Measurements from ENCODE around the gene SIM2.
A peak's percentile ranks its signal among the peaks of the same experiment; 100 is the strongest.

The SIM2 gene

DNA sequence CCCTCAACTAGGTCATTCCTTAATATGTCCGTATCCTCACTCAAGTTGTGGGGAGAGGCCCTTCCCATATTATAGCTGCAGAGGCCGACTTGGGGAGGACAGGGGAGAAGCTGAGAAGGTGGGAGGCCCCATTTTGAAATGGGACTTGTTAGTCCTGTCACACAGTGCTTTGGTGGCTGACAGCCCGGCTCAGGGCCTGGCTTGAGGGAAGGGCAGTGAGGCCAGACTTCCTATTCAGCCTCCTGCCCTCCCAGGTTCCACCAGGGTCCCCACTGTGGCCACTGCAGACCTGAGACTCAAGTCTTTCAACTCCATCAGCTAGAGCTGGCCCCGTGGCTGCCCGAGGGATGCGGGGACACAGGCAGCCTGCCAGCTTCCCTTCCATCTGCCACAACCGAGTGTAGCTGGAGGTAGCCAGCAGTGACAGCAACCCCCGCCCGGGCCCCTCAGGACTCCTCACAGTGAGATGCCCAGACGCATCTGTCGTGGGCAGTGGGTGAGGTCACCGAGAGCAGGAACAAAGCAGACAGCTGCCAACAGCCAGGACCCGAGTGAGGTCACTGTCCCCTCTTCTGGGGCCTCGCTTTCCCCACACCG lies 36.9 kb downstream of the SIM2 start:
- DNase-seq (ENCODE audit: low spot score): no peak

DNA sequence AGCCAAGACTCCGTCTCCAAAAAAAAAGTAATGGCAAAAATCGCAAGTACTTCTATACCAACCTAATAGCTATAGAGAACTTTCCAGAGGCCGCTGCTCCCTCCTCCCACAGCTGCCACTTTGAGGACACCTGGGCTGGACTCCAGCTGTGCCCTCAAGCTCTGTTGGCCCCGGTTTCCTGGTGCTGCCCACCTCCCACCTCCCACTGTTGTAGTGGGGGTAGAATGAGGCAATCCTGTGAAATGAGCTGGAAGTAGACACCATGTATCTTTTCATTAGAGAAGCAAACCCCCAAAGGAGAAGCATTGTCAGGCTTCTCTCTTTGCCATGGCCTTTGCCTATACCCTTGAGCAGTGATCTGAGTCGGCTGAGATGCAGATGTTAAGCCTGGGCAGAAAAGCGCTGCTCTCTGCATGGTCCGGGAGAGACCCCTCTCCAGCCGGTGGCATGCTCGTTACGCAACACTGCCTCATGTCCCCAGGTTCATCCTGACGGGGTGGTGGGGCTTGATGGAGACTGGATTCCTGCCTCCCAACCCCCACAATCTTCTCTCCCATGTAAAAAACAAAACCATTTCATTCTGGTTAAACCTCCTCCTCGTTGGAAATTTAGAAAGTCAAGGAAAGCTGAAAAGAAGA lies 39.7 kb downstream of the SIM2 start:
- DNase-seq (ENCODE audit: low spot score): no peak

DNA sequence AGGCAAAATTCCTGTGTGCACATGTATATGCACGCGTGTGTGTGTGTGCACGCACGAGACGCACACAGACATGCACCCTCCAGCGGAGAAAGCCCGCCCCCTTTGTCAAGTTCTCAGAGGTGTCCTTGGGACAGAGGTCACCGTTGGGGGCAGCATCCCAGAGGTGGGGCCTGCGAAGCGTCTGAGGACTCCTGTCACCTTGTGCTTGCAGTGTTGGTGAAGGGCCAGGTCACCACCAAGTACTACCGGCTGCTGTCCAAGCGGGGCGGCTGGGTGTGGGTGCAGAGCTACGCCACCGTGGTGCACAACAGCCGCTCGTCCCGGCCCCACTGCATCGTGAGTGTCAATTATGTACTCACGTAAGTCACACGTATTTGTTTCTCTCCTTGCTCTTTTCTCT lies 42.6 kb downstream of the SIM2 start:
- DNase-seq (ENCODE audit: low spot score): no peak

DNA sequence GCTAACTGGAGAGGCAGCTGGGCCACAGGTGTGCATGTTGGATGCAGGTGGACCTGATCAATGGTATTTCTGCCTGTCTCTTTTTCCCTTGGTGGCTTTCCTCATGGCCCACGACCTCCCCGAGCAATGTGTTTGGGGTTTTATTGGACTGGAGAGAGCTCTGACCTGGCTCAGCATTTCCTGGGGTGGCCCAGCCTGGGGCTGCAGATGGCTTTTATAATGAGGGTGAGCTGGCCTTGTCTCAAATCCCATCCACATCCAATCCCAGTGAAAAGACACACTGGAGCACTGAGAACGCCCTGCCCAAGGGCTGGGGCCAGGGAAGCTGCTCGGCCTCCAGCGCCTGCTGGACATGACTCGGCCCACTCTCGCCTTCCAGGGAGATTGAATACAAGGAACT lies 44.1 kb downstream of the SIM2 start:
- DNase-seq (ENCODE audit: low spot score): no peak

DNA sequence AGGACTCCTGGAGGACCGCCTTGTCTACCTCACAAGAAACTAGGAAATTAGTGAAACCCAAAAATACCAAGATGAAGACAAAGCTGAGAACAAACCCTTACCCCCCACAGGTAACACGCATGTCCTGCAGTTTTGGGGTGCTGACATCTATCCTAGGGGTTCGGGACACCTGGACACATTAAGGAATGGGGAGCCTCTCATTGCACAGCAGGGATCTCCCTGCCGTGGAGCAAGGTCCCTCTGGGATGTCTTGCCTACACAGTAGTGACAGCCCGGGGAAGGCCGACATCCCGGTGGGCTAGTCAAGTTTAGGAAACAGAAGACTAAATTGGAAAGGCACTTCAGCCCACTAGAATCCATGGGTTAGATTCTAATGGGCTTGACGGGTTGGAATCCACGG lies 44.5 kb downstream of the SIM2 start:
- no peak for DNase-seq (ENCODE audit: low spot score)

DNA sequence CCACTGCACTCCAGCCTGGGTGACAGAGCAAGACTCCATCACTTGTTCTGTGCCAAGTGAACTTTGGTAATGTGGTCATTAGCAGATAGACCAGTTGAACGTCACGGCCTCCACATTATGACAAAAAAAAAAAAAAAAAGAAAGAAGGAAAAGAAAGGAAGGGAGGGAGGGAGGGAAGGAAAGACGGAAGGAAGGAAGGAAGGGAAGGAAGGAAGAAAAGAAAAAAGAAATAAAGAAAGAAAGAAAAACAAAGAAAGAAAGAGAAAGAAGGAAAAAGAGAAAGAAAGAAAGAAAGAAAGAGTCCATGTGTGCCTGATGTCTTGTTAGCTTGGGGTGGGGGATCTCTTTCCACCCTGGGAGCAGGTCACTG lies 45.3 kb downstream of the SIM2 start:
- no peak for DNase-seq (ENCODE audit: low spot score)

DNA sequence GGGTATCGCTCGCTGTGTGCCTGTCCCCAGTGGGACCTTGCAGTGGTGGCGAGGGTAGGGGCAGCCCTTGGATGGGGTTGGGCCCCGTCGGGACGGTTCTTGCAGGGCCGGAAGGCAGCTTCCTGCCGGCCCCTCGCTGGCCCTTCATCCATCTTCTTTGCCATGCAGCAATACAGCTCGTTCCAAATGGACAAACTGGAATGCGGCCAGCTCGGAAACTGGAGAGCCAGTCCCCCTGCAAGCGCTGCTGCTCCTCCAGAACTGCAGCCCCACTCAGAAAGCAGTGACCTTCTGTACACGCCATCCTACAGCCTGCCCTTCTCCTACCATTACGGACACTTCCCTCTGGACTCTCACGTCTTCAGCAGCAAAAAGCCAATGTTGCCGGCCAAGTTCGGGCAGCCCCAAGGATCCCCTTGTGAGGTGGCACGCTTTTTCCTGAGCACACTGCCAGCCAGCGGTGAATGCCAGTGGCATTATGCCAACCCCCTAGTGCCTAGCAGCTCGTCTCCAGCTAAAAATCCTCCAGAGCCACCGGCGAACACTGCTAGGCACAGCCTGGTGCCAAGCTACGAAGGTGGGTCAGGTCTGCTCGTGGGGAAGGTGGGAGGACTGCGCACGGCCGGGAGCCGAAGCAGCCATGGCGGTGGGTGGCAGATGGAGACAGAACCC lies 45.8 kb downstream of the SIM2 start:
- peak; percentile 43 for DNase-seq (ENCODE audit: low spot score)

DNA sequence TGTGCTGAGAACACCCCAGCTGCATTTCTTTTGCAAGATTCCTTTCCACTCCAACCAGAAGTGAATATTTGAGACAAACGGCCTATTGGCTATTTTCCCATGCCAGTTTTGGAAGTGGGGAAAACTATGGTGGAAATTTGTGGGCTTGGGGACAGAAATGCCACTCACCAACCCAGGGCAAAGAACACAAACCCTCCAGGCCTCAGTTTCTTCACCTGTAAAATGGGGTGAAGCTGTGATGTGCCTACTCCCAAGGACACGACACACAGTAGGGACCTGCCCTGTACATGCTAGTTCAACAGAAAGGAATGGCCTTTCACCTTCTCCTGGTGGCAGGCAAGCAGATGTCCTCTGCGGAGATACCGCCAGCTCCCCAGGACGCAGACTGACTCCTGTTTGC lies 46.5 kb downstream of the SIM2 start:
- no peak for DNase-seq (ENCODE audit: low spot score)

DNA sequence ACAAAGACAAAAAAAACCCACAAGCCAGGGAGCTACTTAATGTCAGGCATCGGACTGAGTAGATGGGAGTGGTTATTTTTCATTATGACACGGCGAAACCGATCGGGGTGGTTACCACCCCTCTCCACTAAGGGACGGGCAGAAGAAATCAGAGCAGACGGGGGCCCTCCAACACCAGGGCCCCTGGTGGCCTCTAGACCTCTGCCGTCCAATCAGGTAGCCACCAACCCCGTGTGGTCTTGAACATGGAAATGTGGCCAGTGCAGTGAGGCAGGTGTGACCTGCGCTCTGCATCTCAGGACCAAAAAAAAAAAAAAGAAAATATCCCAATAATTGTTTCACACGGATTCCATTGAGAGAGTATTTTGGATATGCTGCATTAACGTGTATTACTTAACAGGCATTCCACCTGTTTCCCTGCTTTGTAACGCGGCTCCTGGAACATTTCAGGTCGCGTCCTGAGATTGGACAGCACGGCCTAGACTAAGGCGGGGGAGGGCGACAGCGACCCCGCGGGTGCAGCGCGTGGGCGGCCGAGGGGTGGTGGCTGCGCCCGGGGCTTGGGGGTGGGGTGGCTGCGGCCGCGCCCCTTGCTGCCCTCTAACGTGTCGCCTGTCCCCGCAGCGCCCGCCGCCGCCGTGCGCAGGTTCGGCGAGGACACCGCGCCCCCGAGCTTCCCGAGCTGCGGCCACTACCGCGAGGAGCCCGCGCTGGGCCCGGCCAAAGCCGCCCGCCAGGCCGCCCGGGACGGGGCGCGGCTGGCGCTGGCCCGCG lies 48.3 kb downstream of the SIM2 start:
- no peak for DNase-seq (ENCODE audit: low spot score)

DNA sequence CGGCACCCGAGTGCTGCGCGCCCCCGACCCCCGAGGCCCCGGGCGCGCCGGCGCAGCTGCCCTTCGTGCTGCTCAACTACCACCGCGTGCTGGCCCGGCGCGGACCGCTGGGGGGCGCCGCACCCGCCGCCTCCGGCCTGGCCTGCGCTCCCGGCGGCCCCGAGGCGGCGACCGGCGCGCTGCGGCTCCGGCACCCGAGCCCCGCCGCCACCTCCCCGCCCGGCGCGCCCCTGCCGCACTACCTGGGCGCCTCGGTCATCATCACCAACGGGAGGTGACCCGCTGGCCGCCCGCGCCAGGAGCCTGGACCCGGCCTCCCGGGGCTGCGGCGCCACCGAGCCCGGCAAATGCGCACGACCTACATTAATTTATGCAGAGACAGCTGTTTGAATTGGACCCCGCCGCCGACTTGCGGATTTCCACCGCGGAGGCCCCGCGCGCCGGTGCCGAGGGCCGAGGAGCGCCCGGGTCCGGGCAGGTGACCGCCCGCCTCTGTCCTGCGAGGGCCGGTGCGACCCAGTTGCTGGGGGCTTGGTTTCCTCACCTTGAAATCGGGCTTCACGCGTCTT lies 49.0 kb downstream of the SIM2 start:
- DNase-seq (ENCODE audit: low spot score): peak; percentile 44

DNA sequence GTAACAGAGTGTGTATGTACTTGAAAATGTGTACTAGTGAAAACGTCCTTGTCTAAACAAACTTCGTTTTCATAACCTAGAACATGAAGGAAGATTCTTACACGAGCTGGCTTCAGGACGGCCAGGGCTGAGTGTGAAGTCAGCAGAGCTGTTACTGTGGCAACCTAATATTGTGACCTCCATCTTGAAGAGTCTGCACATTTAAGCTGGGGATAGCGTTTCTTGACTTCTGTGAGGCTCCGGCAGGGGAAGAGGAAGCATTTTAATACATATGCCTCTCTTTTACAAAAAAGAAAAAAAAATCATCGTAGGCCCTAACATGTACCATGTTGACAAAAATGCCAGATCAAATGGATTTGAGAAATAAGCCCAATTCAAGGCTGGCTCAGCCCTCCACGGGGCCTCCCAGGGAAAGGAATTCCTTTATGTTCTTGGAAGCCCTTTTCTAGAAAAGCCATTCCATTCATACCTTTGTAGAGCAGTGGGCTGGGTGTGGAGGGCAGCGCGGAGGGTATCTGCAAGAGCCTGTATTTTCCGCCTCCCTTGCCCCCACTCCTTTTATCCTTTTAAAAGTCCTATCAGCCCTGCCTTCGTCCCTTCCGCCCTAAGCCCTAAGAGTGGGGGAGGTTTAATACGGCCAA lies 51.1 kb downstream of the SIM2 start:
- DNase-seq (ENCODE audit: low spot score): no peak

DNA sequence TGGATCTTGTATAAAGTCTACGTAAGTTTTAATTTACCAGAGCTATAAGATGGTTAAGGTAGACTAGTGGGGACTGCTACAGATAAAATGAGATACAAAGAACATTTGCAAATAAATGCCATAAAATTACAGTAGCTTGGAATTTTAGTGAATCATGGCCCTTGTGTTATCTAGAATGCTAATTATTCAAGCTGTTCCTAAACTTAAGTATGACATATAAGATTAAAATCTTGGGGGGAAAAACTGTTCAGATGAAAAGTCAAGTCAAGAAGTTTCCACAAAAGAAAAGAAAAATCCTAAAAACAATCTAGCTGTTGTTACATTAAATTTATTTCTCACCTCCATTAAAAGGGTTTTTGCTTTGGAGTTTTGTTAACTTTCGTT lies 51.7 kb downstream of the SIM2 start:
- no peak for DNase-seq (ENCODE audit: low spot score)

DNA sequence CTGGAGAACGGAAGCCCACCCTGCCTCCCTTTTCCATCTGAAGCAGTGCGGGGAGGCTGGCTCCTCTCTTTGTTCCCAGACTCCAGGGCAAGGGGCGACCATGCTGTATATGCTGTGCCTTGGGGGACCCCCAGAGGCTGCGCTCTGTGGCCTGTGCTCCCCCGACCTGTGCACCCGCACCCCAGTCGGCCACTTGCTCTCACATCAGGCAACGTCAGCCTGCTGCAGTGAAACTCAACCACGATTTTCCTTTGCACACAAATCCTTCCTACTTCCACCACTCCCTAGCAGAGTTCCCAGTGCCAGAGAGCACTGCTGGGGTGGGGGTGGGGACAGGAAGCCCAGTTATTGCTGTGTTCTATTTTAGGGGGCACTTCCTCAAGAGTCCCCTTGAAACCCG lies 52.5 kb downstream of the SIM2 start:
- no peak for DNase-seq (ENCODE audit: low spot score)

DNA sequence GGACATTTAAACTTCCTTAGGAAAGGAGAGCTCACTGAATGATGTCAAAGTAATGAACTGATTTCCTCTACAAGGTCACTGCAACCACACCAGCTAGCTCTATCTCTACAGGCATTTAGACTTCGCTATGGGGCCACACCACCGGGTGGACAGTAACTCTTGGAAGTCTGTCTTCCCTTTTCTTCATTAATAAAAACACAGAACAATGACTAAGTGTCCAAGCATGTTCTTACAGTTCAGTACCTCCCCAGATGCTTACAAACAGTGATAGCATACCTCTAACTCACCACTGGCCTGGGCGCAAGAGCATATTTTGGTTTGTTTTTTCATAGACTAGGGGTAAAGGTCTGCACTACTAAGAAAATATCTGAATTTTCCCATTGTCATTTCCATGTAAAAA lies 54.6 kb downstream of the SIM2 start:
- no peak for DNase-seq (ENCODE audit: low spot score)

DNA sequence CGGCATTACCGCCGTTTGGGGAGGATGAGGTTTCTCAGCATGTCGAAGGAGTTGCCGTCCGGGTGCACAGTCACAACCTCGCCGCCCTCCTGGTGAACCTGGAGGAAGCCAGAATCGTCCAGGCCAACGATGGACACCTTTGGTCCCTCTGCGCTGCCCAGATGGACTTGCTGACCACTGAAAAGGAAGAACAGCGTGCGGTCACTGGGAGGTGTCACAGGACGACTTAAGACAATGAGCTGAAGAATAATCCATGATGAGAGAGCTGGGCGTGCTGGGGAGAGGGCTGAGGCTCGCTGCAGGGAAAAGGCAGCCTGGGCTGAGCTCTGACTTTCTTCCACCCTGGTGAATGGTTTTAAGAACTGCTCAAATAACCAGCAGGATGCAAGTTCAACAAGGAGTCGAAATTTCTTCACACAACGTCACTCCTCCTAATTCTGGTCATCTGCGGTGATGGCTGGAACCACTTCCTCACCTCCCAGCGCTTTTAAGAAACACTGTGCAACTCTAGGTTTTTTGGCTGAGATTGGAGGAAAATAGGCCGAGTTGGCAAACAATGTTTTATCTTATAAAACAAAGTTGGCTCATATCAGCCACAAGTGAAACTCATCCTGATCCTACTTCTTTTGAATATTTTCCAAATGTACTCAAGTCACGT lies 55.5 kb downstream of the SIM2 start:
- DNase-seq (ENCODE audit: low spot score): no peak

DNA sequence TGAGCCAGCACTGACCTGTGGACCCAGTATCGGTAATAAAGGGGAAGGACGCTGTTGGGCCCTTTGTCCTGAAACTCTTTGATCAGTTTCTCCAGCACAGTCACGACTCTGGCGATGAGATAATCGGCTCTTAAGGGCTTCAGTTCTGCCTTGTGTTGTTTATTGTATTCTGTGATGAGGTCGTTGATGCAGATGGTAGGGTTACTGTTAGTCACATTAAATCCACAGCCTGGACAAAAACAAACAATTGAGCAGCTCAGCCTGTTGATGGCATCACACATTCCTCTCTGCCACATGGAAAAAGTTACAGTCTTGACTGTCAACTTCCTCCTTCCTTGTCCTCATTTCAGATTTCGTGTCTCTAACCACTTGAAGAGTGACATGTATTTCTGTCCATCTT lies 57.6 kb downstream of the SIM2 start:
- peak; percentile 71 for DNase-seq (ENCODE audit: low spot score)

DNA sequence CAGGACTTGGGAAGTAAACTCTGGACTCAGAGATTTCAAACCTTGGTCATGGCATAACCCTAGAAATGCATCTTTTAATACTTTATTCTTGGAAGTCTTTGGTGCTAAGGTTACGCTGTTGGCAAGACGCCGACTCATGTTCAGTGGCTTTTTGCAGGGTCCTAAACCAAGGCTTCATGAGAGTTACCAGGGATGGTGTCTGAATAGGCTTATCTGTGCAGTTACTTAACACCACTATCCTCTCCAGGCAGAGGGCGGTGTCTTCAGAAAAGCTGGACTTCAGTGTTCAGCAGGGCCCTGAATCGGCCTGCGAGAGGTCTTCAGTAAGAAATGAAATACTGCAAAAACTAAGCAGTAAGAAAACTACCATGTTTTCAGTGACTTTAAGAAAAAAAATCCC lies 58.3 kb downstream of the SIM2 start:
- no peak for DNase-seq (ENCODE audit: low spot score)

DNA sequence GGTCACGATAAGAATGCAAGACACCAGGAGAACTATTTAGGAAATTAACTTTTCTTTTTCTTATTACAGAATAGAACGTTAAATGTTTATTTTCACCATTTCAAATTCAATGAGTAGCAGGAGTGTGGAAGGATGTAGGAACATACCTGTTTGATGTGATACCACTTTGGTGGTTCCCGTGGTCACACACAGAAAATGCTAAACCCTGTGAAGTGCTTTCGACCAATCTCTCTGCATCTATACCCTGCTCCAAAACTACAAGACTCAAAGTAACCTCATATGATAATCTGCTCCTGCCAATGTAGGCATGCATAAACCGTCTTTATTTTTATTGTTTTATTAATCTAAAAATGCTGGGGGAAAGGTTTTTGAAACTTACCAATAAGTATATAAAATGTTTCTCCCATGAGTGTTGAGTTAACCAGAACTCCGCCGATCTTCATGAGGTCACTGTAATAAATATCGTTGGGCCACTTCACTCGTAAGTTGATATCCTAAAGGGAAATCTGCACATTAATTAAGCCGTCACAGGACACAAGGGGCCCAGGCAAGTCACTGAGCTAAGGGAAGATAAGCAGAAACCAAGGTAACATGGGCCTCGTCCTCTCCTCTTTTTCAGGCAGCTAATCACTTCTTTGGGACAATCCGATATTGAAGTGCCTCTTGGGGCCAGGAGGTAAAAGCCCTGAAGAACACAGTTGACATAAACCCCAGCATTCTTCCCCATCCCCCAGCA lies 60.6 kb downstream of the SIM2 start:
- no peak for DNase-seq (ENCODE audit: low spot score)

DNA sequence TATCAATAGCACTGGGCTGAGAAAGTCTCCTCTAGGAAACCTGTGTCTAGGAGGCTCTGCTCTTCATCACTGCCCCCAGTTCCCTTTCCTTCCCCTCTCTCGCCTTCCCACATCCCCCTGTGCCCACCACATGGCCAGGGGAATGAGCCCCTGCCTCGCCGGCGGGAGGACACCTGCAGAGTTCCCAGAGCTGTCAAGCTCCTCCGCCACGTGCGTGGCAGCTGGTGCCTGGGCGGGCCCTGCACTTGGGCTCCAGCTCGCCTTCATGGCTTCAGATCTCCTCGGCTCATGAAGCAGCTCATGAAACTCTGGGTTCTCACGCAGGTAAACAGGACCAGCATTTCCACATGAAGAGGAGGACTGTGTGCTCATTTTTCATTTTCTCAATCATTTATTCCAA lies 62.8 kb downstream of the SIM2 start:
- DNase-seq (ENCODE audit: low spot score): no peak

DNA sequence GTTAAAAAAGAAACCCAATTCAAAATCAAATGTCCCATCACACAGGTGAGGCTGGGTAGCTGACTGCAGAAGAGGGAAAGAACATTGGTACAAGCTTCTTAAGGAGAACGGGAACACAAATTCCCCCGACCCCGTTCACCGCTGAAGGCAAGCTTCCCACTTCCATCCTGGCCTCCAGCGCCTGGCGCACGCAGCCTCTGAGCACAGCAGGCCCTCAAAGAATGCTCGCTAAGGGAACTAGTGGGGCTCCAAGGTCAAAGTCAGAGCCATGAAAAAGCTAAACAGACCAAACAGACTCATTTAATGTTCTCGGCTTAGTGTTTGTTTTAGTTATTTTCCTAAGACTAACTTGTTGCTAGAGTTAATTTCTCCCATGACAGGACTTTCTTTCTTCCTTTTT lies 63.7 kb downstream of the SIM2 start:
- DNase-seq (ENCODE audit: low spot score): no peak

DNA sequence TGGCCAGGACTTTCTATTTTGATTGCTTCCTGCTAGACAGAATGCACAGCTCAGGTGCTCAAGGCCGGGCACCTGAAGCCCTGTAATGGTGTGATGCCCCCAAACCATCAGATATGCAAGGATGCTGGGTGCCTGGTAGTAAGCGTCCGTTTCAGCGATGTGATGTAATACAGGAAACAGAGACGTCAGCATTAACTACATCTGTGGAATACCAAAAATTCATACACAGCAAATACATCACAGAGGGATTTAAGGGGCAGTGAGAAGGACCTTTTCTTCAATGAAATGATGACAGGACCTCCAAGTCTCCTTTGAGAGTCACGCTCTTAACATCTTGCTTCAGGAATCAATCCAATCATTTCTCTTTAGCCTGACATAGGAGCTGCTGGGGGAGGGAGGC lies 64.4 kb downstream of the SIM2 start:
- no peak for DNase-seq (ENCODE audit: low spot score)
